NOMO-1 treated with dmso at 0.1 percent for 144 hours (cell line): Measurements from ENCODE around the gene APCDD1L.
"Not testable (repeated sequence)": the region's sequence is repeated elsewhere in the genome, so short reads cannot be mapped to it uniquely, and the experiment has no call there.

Source experiments
- DNase-seq: peaks from one replicate; lab custom pipeline; 2025; ENCODE audit not compliant: unreplicated experiment; lab: John Stamatoyannopoulos, UW

Gene APCDD1L

GRCh38 chr20:58418949-58419748 lies 96.0 kb downstream of the APCDD1L start:
- no peak for DNase-seq

- DNase-seq, result no peak
These were observed 97.8 kb downstream of the APCDD1L start for GRCh38 chr20:58417438-58417837.

- no peak for DNase-seq
These were observed 98.4 kb downstream of the APCDD1L start for GRCh38 chr20:58416835-58417234.

- no peak for DNase-seq
These were observed 99.1 kb downstream of the APCDD1L start for GRCh38 chr20:58416057-58416456.

- DNase-seq, result not testable (repeated sequence)
These were observed 100.4 kb downstream of the APCDD1L start for GRCh38 chr20:58414786-58415185.

GRCh38 chr20:58414216-58414615 lies 101.0 kb downstream of the APCDD1L start:
- DNase-seq, result not testable (repeated sequence)
